Measurements from ENCODE around the gene POMC. TPM values are rescaled to one million over a fixed set of nuclear protein-coding genes. Genes with fewer than 3 reads are reported as not detected.

The POMC gene
- total and polyA plus RNA-seq, 4 donors: 3.2 to 4.2 (median 3.8) TPM

DNA sequence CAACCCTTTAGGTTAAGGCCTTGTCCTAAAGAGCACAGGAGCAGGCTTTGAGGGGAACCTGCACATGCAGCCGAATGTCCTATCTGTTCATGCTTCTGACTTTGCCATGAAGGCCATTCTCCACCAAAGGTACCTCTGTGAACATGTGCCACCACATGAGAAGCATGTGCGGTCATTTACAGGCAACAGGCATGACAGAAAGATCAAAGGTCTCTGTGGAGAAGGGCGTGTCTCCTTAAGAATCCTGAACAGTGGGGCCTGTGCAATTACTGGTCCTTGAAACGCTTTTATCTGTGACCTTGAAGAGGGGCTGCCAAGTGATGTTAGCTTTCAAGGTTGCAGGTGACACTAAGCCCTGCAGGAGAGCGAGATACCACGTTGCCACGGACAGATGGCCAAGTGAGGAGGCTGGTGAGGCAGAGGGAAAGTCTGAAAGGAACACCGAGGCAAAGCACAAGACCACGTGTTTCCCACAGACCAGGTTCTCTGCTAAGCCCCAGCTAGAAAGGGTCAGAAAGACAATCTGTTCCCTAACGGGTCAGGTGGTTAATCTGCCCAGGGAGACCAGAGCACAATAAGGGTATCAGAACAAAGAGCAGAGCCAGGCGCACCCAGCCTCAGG lies 19.5 kb upstream of the POMC start:
- H3K36me3 ChIP-seq (ENCODE audit: control insufficient read depth in 4 of 4, insufficient read depth in 4 of 4, low read length in 4 of 4): no peaks in the 10 kb centered on the region
- H3K9ac ChIP-seq (ENCODE audit: insufficient read depth in 1 of 2, low read length in 2 of 2): no peak overlapping the region
- DNase-seq (peak in 1 of 3 donors; percentile 7), ATAC-seq (ENCODE audit: insufficient read depth, low FRiP score) (no peak)
- no peak overlapping the region for H3K4me3 ChIP-seq
- no peaks in the 10 kb centered on the region for H3K9me3 ChIP-seq (ENCODE audit: control insufficient read depth in 4 of 4, insufficient read depth in 3 of 4, low read length in 3 of 4)
- H3K27me3 ChIP-seq (ENCODE audit: control insufficient read depth in 3 of 3, insufficient read depth in 3 of 3, low read length in 2 of 3): no peaks in the 10 kb centered on the region
- H3K4me1 ChIP-seq (ENCODE audit: control insufficient read depth in 5 of 5, insufficient read depth in 5 of 5, low read length in 5 of 5): peaks cover 0 to 2% (median 0%) of the 10 kb centered on the region in 5 donors
- TF ChIP-seq, protein P1, sequence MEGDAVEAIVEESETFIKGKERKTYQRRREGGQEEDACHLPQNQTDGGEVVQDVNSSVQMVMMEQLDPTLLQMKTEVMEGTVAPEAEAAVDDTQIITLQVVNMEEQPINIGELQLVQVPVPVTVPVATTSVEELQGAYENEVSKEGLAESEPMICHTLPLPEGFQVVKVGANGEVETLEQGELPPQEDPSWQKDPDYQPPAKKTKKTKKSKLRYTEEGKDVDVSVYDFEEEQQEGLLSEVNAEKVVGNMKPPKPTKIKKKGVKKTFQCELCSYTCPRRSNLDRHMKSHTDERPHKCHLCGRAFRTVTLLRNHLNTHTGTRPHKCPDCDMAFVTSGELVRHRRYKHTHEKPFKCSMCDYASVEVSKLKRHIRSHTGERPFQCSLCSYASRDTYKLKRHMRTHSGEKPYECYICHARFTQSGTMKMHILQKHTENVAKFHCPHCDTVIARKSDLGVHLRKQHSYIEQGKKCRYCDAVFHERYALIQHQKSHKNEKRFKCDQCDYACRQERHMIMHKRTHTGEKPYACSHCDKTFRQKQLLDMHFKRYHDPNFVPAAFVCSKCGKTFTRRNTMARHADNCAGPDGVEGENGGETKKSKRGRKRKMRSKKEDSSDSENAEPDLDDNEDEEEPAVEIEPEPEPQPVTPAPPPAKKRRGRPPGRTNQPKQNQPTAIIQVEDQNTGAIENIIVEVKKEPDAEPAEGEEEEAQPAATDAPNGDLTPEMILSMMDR (IDR thresholded peaks at IDR 0.05; ENCODE audit: control extremely low read depth, extremely low read depth): no peak
- H3K27ac ChIP-seq (ENCODE audit: low read depth in 1 of 2, low read length in 1 of 2): no peak overlapping the region
- 73 to 84% methylated on average over 11 of the region's 11 CpGs for WGBS, 2 donors

DNA sequence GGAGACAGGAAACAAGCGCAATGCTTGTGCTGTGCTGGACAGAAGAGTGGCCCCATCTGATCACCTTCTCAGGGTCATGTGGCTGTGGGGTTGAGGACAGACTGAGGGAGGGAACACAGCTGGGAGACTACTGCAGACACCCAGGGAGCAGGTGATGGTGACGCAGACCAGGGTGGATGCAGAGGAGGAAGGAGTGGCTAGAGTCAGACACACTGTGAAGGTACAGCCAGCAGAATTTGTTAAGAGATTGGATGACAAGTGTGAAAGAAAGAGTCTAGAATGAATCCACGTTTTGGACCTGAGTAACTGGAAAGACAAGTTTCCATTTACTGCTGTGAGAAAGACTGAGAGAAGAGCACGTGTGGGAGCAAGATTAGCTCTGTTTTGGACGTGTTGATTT lies 15.9 kb upstream of the POMC start:
- 62 to 74% methylated on average over 5 of the region's 5 CpGs for WGBS, 2 donors
- Histone ChIP-seq H3K4me3 (no peak overlapping the region), H3K36me3 (ENCODE audit: control insufficient read depth in 4 of 4, insufficient read depth in 4 of 4, low read length in 4 of 4) (no peaks in the 10 kb centered on the region), H3K27ac (ENCODE audit: low read depth in 1 of 2, low read length in 1 of 2) (no peak overlapping the region), H3K9me3 (ENCODE audit: control insufficient read depth in 4 of 4, insufficient read depth in 3 of 4, low read length in 3 of 4) (no peaks in the 10 kb centered on the region), H3K9ac (ENCODE audit: insufficient read depth in 1 of 2, low read length in 2 of 2) (no peak overlapping the region), H3K4me1 (ENCODE audit: control insufficient read depth in 5 of 5, insufficient read depth in 5 of 5, low read length in 5 of 5) (peaks cover 0 to 2% (median 0%) of the 10 kb centered on the region in 5 donors), H3K27me3 (ENCODE audit: control insufficient read depth in 3 of 3, insufficient read depth in 3 of 3, low read length in 2 of 3) (peaks cover 0 to under 1% (median 0%) of the 10 kb centered on the region in 3 donors)
- ATAC-seq (ENCODE audit: insufficient read depth, low FRiP score): no peak
- TF ChIP-seq, protein P1 (IDR thresholded peaks at IDR 0.05; ENCODE audit: control extremely low read depth, extremely low read depth): no peak
- DNase-seq: peak in 1 of 3 donors; percentile 50

DNA sequence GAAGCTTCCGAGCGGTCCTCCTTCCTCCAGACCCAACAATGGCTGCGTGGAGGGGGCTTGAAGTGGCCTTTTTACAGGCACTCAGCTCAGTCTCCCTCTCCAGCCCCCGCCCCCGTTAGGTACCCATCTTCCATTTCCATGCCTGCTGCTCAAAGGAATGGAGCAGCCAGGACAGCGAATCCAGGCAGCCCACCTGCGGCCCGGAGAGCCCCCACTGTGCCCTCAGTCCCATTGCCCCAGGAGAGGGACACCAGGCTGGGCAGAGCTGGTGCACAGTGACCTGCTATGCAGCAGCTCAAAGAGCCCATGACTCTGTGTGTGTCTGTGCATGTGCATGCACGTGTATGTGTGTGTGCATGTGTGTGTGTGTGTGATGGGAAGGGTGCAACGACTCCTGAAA lies 10.6 kb upstream of the POMC start:
- ATAC-seq (ENCODE audit: insufficient read depth, low FRiP score) (no peak), DNase-seq (no peak)
- Histone ChIP-seq H3K27ac (ENCODE audit: low read depth in 1 of 2, low read length in 1 of 2) (no peak overlapping the region), H3K27me3 (ENCODE audit: control insufficient read depth in 3 of 3, insufficient read depth in 3 of 3, low read length in 2 of 3) (peaks cover 0 to 6% (median 0%) of the 10 kb centered on the region in 3 donors), H3K4me3 (no peak overlapping the region), H3K4me1 (ENCODE audit: control insufficient read depth in 5 of 5, insufficient read depth in 5 of 5, low read length in 5 of 5) (no peaks in the 10 kb centered on the region), H3K9me3 (ENCODE audit: control insufficient read depth in 4 of 4, insufficient read depth in 3 of 4, low read length in 3 of 4) (no peaks in the 10 kb centered on the region), H3K36me3 (ENCODE audit: control insufficient read depth in 4 of 4, insufficient read depth in 4 of 4, low read length in 4 of 4) (no peaks in the 10 kb centered on the region), H3K9ac (ENCODE audit: insufficient read depth in 1 of 2, low read length in 2 of 2) (no peak overlapping the region)
- WGBS, 2 donors: 86 to 89% methylated on average over 10 of the region's 10 CpGs
- TF ChIP-seq, protein P1 (IDR thresholded peaks at IDR 0.05; ENCODE audit: control extremely low read depth, extremely low read depth): no peak

DNA sequence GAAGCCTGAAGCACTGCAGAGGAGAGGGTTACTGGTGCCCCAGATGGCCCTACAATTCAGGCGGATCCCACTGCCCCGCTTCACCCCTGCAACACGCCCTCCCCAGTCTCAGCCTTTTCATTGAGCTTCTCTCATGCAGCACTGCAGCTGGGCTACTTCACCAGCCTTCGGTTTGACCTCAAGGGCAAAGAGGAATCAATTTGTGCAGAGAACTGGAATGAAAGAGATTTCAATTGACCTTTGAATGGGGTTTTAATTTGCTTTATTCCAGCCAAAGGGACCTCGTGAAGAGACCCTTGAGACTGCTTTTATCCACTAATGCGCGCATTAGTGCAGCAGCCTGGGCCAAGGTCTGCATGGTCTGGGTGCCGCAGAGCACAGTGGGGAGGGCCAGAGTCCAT lies 8.8 kb upstream of the POMC start:
- H3K4me1 ChIP-seq (ENCODE audit: control insufficient read depth in 5 of 5, insufficient read depth in 5 of 5, low read length in 5 of 5): no peaks in the 10 kb centered on the region
- ATAC-seq (ENCODE audit: insufficient read depth, low FRiP score) (no peak), DNase-seq (peak in 1 of 3 donors; percentile 23)
- H3K9me3 ChIP-seq (ENCODE audit: control insufficient read depth in 4 of 4, insufficient read depth in 3 of 4, low read length in 3 of 4): no peaks in the 10 kb centered on the region
- no peak overlapping the region for H3K9ac ChIP-seq (ENCODE audit: insufficient read depth in 1 of 2, low read length in 2 of 2)
- TF ChIP-seq, protein P1 (IDR thresholded peaks at IDR 0.05; ENCODE audit: control extremely low read depth, extremely low read depth): no peak
- WGBS, 2 donors: 83 to 87% methylated on average over 8 of the region's 8 CpGs
- H3K36me3 ChIP-seq (ENCODE audit: control insufficient read depth in 4 of 4, insufficient read depth in 4 of 4, low read length in 4 of 4): no peaks in the 10 kb centered on the region
- no peak overlapping the region for H3K27ac ChIP-seq (ENCODE audit: low read depth in 1 of 2, low read length in 1 of 2)
- H3K4me3 ChIP-seq: no peak overlapping the region
- peaks cover 0 to 6% (median 0%) of the 10 kb centered on the region in 3 donors for H3K27me3 ChIP-seq (ENCODE audit: control insufficient read depth in 3 of 3, insufficient read depth in 3 of 3, low read length in 2 of 3)

Data from lung (tissue), 12 donors.